Measurements from ENCODE around the gene ZNF579.
"Not testable (repeated sequence)": the region's sequence is repeated elsewhere in the genome, so short reads cannot be mapped to it uniquely, and the experiment has no call there.

ZNF579 gene

DNA sequence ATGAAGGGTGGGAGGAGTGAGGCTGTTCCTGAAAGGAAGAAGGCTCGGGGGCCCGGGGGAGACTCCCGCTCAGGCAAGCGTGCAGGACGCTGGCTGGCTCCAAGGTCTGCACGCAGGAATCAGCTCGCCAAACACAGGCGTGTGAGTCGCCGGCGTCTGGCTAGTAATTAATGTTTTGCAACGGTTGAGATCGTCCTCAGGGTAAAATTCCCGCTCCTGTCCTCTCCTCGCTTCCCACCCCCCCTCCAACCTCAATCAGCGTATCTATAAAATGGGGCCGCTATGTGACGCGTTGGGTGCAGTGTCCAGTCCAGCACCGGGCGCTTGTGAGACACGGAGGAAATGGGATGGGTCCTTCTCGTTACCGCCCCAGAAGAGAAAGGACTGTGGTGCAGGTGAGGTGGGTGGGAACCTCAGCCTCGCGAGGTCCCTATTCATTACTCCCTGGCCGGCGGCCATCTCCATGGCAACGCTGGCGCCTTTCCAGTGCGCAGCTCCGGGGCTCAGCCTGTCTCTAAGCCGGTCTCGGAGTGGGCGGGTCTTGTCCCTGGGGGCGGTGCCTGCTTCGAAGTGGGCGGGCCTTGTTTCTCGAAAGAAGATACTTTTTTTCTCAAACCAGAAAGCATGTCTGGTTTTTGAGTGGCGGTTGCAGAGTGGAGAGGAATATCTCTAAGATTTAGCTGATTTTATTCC lies 6.5 kb upstream of the ZNF579 start:
- no peak overlapping the region for H3K9ac ChIP-seq (ENCODE audit: low read length)

GRCh38 chr19:55585658-55586339 lies 5.2 kb upstream of the ZNF579 start:
- Histone ChIP-seq H3K9ac (ENCODE audit: low read length) (no peak overlapping the region), H3K27me3 (ENCODE audit: control insufficient read depth, insufficient read depth, low read length) (no peaks in the 10 kb centered on the region), H3K4me1 (ENCODE audit: control insufficient read depth, insufficient read depth, low read length) (peaks cover 22% of the 10 kb centered on the region), H3K4me3 (ENCODE audit: low read length) (no peak overlapping the region), H3K36me3 (ENCODE audit: control insufficient read depth, insufficient read depth, low read length) (no peaks in the 10 kb centered on the region), H3K9me3 (ENCODE audit: control insufficient read depth, low read length) (no peaks in the 10 kb centered on the region)

More for the DNA sequence above, 6.5 kb upstream of the ZNF579 start:
- Histone ChIP-seq H3K4me1 (ENCODE audit: control insufficient read depth, insufficient read depth, low read length) (peaks cover 11% of the 10 kb centered on the region), H3K27me3 (ENCODE audit: control insufficient read depth, insufficient read depth, low read length) (no peaks in the 10 kb centered on the region), H3K4me3 (ENCODE audit: low read length) (peak overlapping the region; percentile 5), H3K9me3 (ENCODE audit: control insufficient read depth, low read length) (no peaks in the 10 kb centered on the region), H3K36me3 (ENCODE audit: control insufficient read depth, insufficient read depth, low read length) (no peaks in the 10 kb centered on the region)

GRCh38 chr19:55584871-55585270 lies 4.2 kb upstream of the ZNF579 start:
- no peak overlapping the region for H3K9ac ChIP-seq (ENCODE audit: low read length)
- no peak overlapping the region for H3K4me3 ChIP-seq (ENCODE audit: low read length)
- H3K27me3 ChIP-seq (ENCODE audit: control insufficient read depth, insufficient read depth, low read length), result no peaks in the 10 kb centered on the region
- peaks cover 22% of the 10 kb centered on the region for H3K4me1 ChIP-seq (ENCODE audit: control insufficient read depth, insufficient read depth, low read length)
- H3K9me3 ChIP-seq (ENCODE audit: control insufficient read depth, low read length), result no peaks in the 10 kb centered on the region
- no peaks in the 10 kb centered on the region for H3K36me3 ChIP-seq (ENCODE audit: control insufficient read depth, insufficient read depth, low read length)

DNA sequence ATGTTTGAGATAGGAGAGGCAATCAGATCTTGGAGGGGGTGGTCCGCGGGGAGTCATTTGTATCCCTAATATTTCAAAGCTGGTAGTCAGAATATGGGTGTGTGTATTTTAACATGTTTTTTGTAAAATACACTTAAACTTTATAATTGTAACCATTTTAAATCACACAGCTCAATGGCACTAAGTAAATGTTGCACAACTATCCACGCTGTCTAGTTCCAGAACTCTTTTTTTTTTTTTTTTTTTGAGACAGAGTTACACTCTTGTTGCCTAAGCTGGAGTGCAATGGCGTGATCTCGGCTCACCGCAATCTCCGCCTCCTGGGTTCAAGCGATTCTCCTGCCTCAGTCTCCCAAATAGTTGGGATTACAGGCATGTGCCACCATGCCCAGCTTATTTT lies 3.2 kb upstream of the ZNF579 start:
- H3K36me3 ChIP-seq (ENCODE audit: control insufficient read depth, insufficient read depth, low read length); H3K27me3 ChIP-seq (ENCODE audit: control insufficient read depth, insufficient read depth, low read length); H3K4me3 ChIP-seq (ENCODE audit: low read length); H3K9ac ChIP-seq (ENCODE audit: low read length); H3K9me3 ChIP-seq (ENCODE audit: control insufficient read depth, low read length): not testable (repeated sequence)
- H3K4me1 ChIP-seq (ENCODE audit: control insufficient read depth, insufficient read depth, low read length), result peaks cover 22% of the 10 kb centered on the region

- not testable (repeated sequence) for H3K9ac ChIP-seq (ENCODE audit: low read length); H3K36me3 ChIP-seq (ENCODE audit: control insufficient read depth, insufficient read depth, low read length); H3K27me3 ChIP-seq (ENCODE audit: control insufficient read depth, insufficient read depth, low read length); H3K4me3 ChIP-seq (ENCODE audit: low read length); H3K9me3 ChIP-seq (ENCODE audit: control insufficient read depth, low read length)
- peaks cover 22% of the 10 kb centered on the region for H3K4me1 ChIP-seq (ENCODE audit: control insufficient read depth, insufficient read depth, low read length)
Measured at GRCh38 chr19:55582284-55582683, 1.6 kb upstream of the ZNF579 start.

GRCh38 chr19:55581823-55582223 lies 1.2 kb upstream of the ZNF579 start:
- no peaks in the 10 kb centered on the region for H3K36me3 ChIP-seq (ENCODE audit: control insufficient read depth, insufficient read depth, low read length)
- H3K4me3 ChIP-seq (ENCODE audit: low read length), result no peak overlapping the region
- peak overlapping the region; percentile 93 for H3K9ac ChIP-seq (ENCODE audit: low read length)
- H3K9me3 ChIP-seq (ENCODE audit: control insufficient read depth, low read length), result no peaks in the 10 kb centered on the region
- no peaks in the 10 kb centered on the region for H3K27me3 ChIP-seq (ENCODE audit: control insufficient read depth, insufficient read depth, low read length)
- H3K4me1 ChIP-seq (ENCODE audit: control insufficient read depth, insufficient read depth, low read length), result peaks cover 20% of the 10 kb centered on the region

DNA sequence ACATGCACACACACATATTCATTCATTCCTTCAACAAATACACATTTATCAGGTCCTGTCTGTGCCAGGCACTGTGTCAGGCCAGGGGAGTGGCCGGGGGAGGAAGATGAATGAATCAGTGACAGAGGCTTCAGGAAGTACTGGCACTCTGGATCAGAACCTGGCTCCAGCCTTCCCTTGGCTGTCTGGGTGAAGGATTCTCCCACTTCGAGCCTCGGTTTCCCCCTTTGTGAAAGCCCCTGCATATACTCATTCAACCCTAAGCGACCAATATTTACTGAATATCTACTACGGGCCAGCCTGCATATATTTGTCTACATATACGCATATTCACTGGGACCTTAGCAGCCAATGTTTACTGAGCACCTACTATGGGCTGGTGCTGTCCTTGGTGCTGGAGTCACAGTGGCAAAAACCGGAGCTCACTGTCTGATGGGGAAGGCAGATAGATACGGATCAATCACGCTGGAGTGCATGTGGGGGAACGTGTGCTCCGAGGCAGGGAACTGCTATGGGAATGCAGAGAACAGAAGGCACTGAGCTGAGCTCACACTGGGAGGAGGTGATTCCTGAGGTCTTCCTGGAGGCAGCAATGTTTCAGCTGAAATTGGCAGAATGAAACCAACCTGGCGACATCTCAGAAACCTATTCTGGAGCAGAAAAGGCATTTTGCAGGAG lies 636 bp upstream of the ZNF579 start:
- H3K9me3 ChIP-seq (ENCODE audit: control insufficient read depth, low read length), result no peaks in the 10 kb centered on the region
- H3K9ac ChIP-seq (ENCODE audit: low read length), result peak overlapping the region; percentile 93
- peaks cover 16% of the 10 kb centered on the region for H3K4me1 ChIP-seq (ENCODE audit: control insufficient read depth, insufficient read depth, low read length)
- no peaks in the 10 kb centered on the region for H3K27me3 ChIP-seq (ENCODE audit: control insufficient read depth, insufficient read depth, low read length)
- no peaks in the 10 kb centered on the region for H3K36me3 ChIP-seq (ENCODE audit: control insufficient read depth, insufficient read depth, low read length)
- H3K4me3 ChIP-seq (ENCODE audit: low read length), result peak overlapping the region; percentile 20

GRCh38 chr19:55579766-55580621 lies 654 bp downstream of the ZNF579 start:
- peak overlapping the region; percentile 93 for H3K9ac ChIP-seq (ENCODE audit: low read length)
- H3K9me3 ChIP-seq (ENCODE audit: control insufficient read depth, low read length), result no peaks in the 10 kb centered on the region
- no peaks in the 10 kb centered on the region for H3K36me3 ChIP-seq (ENCODE audit: control insufficient read depth, insufficient read depth, low read length)
- H3K27me3 ChIP-seq (ENCODE audit: control insufficient read depth, insufficient read depth, low read length), result no peaks in the 10 kb centered on the region
- peaks cover 11% of the 10 kb centered on the region for H3K4me1 ChIP-seq (ENCODE audit: control insufficient read depth, insufficient read depth, low read length)
- H3K4me3 ChIP-seq (ENCODE audit: low read length), result peak overlapping the region; percentile 20

GRCh38 chr19:55578761-55579747 lies 1.6 kb downstream of the ZNF579 start:
- no peaks in the 10 kb centered on the region for H3K9me3 ChIP-seq (ENCODE audit: control insufficient read depth, low read length)
- H3K9ac ChIP-seq (ENCODE audit: low read length), result peak overlapping the region; percentile 93
- peaks cover 11% of the 10 kb centered on the region for H3K4me1 ChIP-seq (ENCODE audit: control insufficient read depth, insufficient read depth, low read length)
- H3K36me3 ChIP-seq (ENCODE audit: control insufficient read depth, insufficient read depth, low read length), result no peaks in the 10 kb centered on the region
- H3K27me3 ChIP-seq (ENCODE audit: control insufficient read depth, insufficient read depth, low read length), result no peaks in the 10 kb centered on the region
- peak overlapping the region; percentile 20 for H3K4me3 ChIP-seq (ENCODE audit: low read length)

DNA sequence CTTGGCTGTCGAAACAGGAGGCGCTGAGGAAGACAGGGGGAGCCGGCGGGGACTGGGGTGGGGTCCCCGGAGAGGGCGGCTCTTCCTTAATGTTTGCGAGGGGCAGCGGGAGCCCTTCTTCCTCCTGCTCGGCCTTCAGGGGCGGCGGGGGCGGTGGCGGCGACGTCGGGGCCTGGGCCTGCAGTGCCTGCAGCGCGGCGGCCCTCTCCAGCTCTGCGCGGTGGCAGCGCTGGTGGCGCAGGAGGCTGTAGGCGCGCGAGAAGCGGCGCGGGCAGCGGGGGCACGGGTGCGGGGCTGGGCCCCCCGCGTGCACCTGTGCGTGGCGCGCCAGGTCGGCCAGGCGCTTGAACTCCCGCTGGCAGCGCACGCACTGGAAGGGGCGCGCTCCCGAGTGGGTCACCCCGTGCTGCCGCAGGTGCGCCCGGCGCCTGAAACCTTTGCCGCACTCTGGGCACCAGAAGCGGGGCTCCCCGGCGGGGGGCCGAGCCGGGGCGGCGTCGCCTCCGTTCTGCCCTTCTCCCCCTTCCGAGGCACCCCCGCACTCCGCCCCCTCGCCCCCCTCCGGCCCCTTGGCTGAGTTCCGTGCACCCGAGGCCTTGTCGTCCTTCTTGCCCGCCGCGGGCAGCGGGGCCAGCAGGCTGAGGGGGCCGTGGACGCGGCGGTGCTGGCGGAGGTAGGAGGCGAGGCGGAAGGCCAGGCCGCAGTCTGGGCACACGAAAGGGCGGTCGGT lies 2.5 kb downstream of the ZNF579 start:
- no peak overlapping the region for H3K9ac ChIP-seq (ENCODE audit: low read length)
- no peak overlapping the region for H3K4me3 ChIP-seq (ENCODE audit: low read length)
- H3K36me3 ChIP-seq (ENCODE audit: control insufficient read depth, insufficient read depth, low read length), result no peaks in the 10 kb centered on the region
- peaks cover 11% of the 10 kb centered on the region for H3K4me1 ChIP-seq (ENCODE audit: control insufficient read depth, insufficient read depth, low read length)
- H3K27me3 ChIP-seq (ENCODE audit: control insufficient read depth, insufficient read depth, low read length), result no peaks in the 10 kb centered on the region
- no peaks in the 10 kb centered on the region for H3K9me3 ChIP-seq (ENCODE audit: control insufficient read depth, low read length)
